WERI-Rb-1 (cell line): ENCODE measurements around the gene COMMD1.
"Not testable (repeated sequence)": the region's sequence is repeated elsewhere in the genome, so short reads cannot be mapped to it uniquely, and the experiment has no call there.

Experiments used
- DNase-seq: peaks from one replicate; pipeline ENCODE4 v3.0.0-alpha.2; 2020
- H3K27ac ChIP-seq: fragments of 250-450 bp; sonication (Bioruptor Pico); 2 replicates; pipeline ENCODE4 v1.5.1; 2020; ENCODE audit warnings: mild to moderate bottlenecking, moderate library complexity
- H3K27me3 ChIP-seq: fragments of 250-450 bp; sonication (Bioruptor Pico); 2 replicates; pipeline ENCODE4 v1.5.1; 2021; ENCODE audit warnings: mild to moderate bottlenecking, low read depth, moderate library complexity; ENCODE audit not compliant: insufficient read depth, severe bottlenecking
- H3K36me3 ChIP-seq: fragments of 250-450 bp; sonication (Bioruptor Pico); 2 replicates; pipeline ENCODE4 v1.5.1; 2020; ENCODE audit warnings: mild to moderate bottlenecking, moderate library complexity
- H3K4me3 ChIP-seq: 2 replicates; pipeline ENCODE4 v1.5.1; 2011; ENCODE audit warnings: low read depth, mild to moderate bottlenecking, control low read depth, low read length
- H3K9me3 ChIP-seq: fragments of 250-450 bp; sonication (Bioruptor Pico); 2 replicates; pipeline ENCODE4 v1.5.1; 2021; ENCODE audit warnings: mild to moderate bottlenecking, moderate library complexity; ENCODE audit not compliant: severe bottlenecking
- TF ChIP-seq, protein P1 (sequence below): IDR thresholded peaks from 2 replicates; pipeline ENCODE4 v1.5.1; 2011; ENCODE audit warnings: low read depth, mild to moderate bottlenecking, control low read depth, inconsistent platforms, low read length

The COMMD1 gene

DNA sequence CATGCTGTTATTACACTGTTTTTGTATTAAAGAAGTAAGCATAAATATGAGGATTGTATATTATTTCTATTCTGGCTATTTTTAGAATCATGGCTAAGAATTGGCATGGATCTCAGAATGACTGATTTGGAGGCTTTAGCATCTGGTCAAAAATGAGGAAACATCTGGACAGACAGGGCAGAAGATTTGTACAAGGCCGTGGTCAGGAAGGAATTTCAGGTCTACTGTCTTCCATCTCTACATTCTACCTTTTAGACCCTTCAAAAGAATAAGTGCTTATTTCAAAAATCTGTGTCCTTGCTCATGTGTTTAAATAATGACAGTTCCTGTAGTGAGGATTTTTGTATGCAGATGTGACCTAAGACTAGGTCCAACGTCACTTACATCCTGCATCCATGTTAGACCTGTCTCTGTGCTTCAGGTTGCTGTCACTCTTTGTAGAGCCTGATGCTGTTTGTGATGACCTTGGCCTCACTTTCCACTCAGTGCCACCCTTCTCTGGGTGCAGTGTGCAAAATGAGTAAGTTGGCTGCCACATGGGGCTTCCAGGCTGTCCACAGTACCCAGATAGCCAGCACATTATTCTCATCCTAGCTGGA lies 235.8 kb downstream of the COMMD1 start:
- no peaks in the 10 kb centered on the region for H3K27me3 ChIP-seq
- no peak overlapping the region for H3K4me3 ChIP-seq

DNA sequence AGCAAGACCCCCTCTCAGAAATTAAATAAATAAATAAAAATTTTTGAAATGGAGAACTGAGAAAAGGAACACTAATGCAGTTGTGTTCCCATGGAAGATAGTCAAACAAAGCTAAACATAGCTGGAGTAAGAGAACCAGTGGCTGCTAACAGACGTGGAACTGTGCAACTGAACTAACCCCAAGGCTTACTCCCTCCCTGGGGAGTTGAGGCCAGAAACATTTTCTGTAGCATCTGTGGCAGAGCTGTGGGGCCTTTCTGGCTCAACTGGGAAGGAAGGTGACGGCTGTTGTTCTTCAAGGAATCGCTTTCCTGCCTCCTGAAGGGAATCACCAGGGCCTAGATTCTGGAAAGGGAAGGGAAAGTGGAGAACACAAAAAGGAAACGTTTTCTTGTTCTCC lies 236.6 kb downstream of the COMMD1 start:
- no peaks in the 10 kb centered on the region for H3K36me3 ChIP-seq
- no peaks in the 10 kb centered on the region for H3K9me3 ChIP-seq
- TF ChIP-seq, protein P1, sequence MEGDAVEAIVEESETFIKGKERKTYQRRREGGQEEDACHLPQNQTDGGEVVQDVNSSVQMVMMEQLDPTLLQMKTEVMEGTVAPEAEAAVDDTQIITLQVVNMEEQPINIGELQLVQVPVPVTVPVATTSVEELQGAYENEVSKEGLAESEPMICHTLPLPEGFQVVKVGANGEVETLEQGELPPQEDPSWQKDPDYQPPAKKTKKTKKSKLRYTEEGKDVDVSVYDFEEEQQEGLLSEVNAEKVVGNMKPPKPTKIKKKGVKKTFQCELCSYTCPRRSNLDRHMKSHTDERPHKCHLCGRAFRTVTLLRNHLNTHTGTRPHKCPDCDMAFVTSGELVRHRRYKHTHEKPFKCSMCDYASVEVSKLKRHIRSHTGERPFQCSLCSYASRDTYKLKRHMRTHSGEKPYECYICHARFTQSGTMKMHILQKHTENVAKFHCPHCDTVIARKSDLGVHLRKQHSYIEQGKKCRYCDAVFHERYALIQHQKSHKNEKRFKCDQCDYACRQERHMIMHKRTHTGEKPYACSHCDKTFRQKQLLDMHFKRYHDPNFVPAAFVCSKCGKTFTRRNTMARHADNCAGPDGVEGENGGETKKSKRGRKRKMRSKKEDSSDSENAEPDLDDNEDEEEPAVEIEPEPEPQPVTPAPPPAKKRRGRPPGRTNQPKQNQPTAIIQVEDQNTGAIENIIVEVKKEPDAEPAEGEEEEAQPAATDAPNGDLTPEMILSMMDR = no peak
- DNase-seq = no peak
- H3K4me3 ChIP-seq = no peak overlapping the region
- H3K27me3 ChIP-seq = no peaks in the 10 kb centered on the region
- no peak overlapping the region for H3K27ac ChIP-seq

More for the DNA sequence above, 235.8 kb downstream of the COMMD1 start:
- H3K9me3 ChIP-seq = no peaks in the 10 kb centered on the region
- TF ChIP-seq, protein P1 = no peak
- no peaks in the 10 kb centered on the region for H3K36me3 ChIP-seq
- no peak for DNase-seq
- no peak overlapping the region for H3K27ac ChIP-seq

DNA sequence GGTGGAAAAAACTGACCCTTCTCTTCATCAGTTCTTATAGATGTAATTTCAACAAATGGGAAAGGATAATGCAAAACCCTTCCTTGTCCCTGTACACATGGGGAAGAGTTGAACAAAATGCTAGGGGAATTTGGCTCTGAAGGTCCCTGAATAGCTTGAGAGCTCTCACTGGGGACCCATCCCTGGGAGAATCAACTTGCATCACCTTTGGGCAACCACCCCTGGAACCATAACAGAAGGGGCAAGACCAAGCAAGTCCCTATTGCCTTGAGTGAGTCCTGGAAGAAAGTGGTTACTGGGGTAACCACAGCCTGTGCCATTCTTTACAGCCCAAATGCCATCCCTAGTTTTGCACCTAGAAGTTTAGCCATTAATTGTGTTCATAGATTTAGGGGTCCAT lies 238.2 kb downstream of the COMMD1 start:
- Histone ChIP-seq H3K36me3 (no peaks in the 10 kb centered on the region), H3K27me3 (no peaks in the 10 kb centered on the region), H3K4me3 (no peak overlapping the region), H3K9me3 (no peaks in the 10 kb centered on the region), H3K27ac (no peak overlapping the region)
- DNase-seq = no peak
- TF ChIP-seq, protein P1 = no peak

DNA sequence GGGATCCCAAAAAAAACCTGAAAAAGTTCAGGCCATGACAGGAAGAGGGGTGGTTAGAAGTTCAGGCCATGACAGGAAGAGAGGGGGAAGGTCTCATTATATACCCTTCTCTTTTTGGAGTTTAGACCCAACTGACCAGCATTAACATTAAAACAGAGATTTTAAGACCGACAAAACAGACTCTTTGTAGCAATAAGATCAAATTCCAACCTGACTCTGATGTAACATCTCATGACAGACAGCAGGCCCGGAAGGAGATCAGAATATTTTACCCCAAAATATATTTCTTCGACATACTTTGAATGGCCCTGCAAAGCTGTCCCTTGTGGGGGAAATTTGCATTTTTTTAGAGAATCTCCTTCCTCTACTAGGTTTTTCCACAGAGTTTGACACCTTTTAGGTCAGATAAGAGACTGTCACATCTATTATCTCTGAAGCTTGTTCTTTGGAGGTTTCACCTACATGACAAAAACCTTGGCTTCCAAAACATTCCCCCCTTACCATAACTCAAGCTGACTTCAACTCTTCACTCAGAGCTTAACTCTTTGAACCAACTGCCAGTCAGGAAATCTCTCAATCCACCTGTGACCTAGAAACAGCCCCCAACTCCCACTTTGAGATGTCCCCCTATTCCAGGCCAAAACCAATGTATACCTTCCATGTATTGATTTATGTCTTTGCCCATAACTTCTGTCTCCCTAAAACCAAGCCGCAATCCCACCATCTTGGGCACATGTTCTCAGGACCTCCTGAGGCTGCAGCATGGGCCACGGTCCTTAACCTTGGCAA lies 239.4 kb downstream of the COMMD1 start:
- TF ChIP-seq, protein P1 = no peak
- Histone ChIP-seq H3K36me3 (no peaks in the 10 kb centered on the region), H3K9me3 (no peaks in the 10 kb centered on the region), H3K27ac (no peak overlapping the region), H3K27me3 (no peaks in the 10 kb centered on the region), H3K4me3 (no peak overlapping the region)
- DNase-seq = no peak

DNA sequence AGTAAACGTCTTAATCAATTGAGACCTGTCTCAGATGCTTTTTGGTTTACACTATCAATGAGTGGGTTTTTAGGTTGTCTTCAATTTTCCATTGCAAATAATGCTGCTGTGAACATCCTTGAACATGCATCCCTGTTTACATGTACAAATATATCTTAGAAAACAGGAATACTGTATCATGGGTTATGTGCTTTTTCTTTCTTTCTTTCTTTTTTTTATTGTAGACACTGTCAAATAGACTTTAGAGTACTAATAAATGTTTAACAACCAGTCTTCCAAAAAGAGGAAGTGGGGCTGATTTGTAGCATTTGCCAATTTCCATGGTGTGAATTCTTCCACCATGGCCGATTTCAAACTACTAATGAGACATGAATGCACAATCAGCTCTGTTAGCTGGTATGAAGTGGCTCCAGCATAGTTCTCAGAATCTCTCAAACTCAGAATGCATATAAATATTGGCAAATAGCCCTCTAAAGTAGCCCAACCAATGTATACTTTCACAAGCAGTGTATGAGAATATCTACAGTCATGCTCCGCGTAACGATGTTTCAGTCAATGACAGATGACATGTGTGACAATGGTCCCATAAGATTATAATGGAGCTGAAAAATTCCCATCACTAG lies 240.1 kb downstream of the COMMD1 start:
- no peak for DNase-seq

DNA sequence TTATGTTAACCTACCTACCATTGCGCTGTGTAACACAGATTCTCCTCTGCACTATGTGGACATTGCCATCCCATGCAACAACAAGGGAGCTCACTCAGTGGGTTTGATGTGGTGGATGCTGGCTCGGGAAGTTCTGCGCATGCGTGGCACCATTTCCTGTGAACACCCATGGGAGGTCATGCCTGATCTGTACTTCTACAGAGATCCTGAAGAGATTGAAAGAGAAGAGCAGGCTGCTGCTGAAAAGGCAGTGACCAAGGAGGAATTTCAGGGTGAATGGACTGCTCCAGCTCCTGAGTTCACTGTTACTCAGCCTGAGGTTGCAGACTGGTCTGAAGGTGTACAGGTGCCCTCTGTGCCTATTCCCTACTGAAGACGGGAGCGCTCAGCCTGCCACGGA lies 241.3 kb downstream of the COMMD1 start:
- not testable (repeated sequence) for H3K4me3 ChIP-seq, H3K36me3 ChIP-seq, H3K9me3 ChIP-seq, DNase-seq, H3K27ac ChIP-seq, H3K27me3 ChIP-seq

More for the DNA sequence above, 240.1 kb downstream of the COMMD1 start:
- TF ChIP-seq, protein P1 = no peak
- no peaks in the 10 kb centered on the region for H3K36me3 ChIP-seq
- no peak overlapping the region for H3K27ac ChIP-seq
- H3K4me3 ChIP-seq = no peak overlapping the region
- H3K9me3 ChIP-seq = no peaks in the 10 kb centered on the region
- H3K27me3 ChIP-seq = no peaks in the 10 kb centered on the region
